Measurements from ENCODE around the gene RIPOR2.

Gene RIPOR2

GRCh38 chr6:24827162-24827561 lies 108.6 kb downstream of the RIPOR2 start:
- H3K27ac ChIP-seq (ENCODE audit: insufficient read depth, low read length, poor library complexity, severe bottlenecking), result peak overlapping the region; percentile 26
- no peaks in the 10 kb centered on the region for H3K4me1 ChIP-seq (ENCODE audit: control insufficient read depth, insufficient read depth, low read length, poor library complexity, severe bottlenecking)
- H3K36me3 ChIP-seq (ENCODE audit: control insufficient read depth, insufficient read depth, low read length), result peaks cover 95% of the 10 kb centered on the region
- H3K27me3 ChIP-seq (replicated peaks; ENCODE audit: control insufficient read depth, insufficient read depth, low read length, poor library complexity, severe bottlenecking), result no peaks in the 10 kb centered on the region
- DNase-seq, result no peak
- H3K9me3 ChIP-seq (ENCODE audit: control insufficient read depth, low read length), result no peaks in the 10 kb centered on the region
- no peak overlapping the region for H3K4me3 ChIP-seq (ENCODE audit: insufficient read depth, low read depth, low read length, poor library complexity, severe bottlenecking)

GRCh38 chr6:24825130-24825630 lies 110.6 kb downstream of the RIPOR2 start:
- DNase-seq, result no peak
- H3K4me3 ChIP-seq (ENCODE audit: insufficient read depth, low read depth, low read length, poor library complexity, severe bottlenecking), result no peak overlapping the region
- no peaks in the 10 kb centered on the region for H3K27me3 ChIP-seq (replicated peaks; ENCODE audit: control insufficient read depth, insufficient read depth, low read length, poor library complexity, severe bottlenecking)
- H3K27ac ChIP-seq (ENCODE audit: insufficient read depth, low read length, poor library complexity, severe bottlenecking), result no peak overlapping the region
- no peaks in the 10 kb centered on the region for H3K4me1 ChIP-seq (ENCODE audit: control insufficient read depth, insufficient read depth, low read length, poor library complexity, severe bottlenecking)
- H3K36me3 ChIP-seq (ENCODE audit: control insufficient read depth, insufficient read depth, low read length), result peaks cover 92% of the 10 kb centered on the region
- no peaks in the 10 kb centered on the region for H3K9me3 ChIP-seq (ENCODE audit: control insufficient read depth, low read length)

GRCh38 chr6:24824142-24824938 lies 111.4 kb downstream of the RIPOR2 start:
- no peaks in the 10 kb centered on the region for H3K4me1 ChIP-seq (ENCODE audit: control insufficient read depth, insufficient read depth, low read length, poor library complexity, severe bottlenecking)
- H3K36me3 ChIP-seq (ENCODE audit: control insufficient read depth, insufficient read depth, low read length), result peaks cover 88% of the 10 kb centered on the region
- no peak overlapping the region for H3K4me3 ChIP-seq (ENCODE audit: insufficient read depth, low read depth, low read length, poor library complexity, severe bottlenecking)
- no peak for DNase-seq
- no peaks in the 10 kb centered on the region for H3K27me3 ChIP-seq (replicated peaks; ENCODE audit: control insufficient read depth, insufficient read depth, low read length, poor library complexity, severe bottlenecking)
- H3K9me3 ChIP-seq (ENCODE audit: control insufficient read depth, low read length), result no peaks in the 10 kb centered on the region
- H3K27ac ChIP-seq (ENCODE audit: insufficient read depth, low read length, poor library complexity, severe bottlenecking), result no peak overlapping the region

- H3K27me3 ChIP-seq (replicated peaks; ENCODE audit: control insufficient read depth, insufficient read depth, low read length, poor library complexity, severe bottlenecking), result no peaks in the 10 kb centered on the region
- no peak for DNase-seq
- H3K27ac ChIP-seq (ENCODE audit: insufficient read depth, low read length, poor library complexity, severe bottlenecking), result peak overlapping the region; percentile 7
- no peaks in the 10 kb centered on the region for H3K9me3 ChIP-seq (ENCODE audit: control insufficient read depth, low read length)
- H3K4me1 ChIP-seq (ENCODE audit: control insufficient read depth, insufficient read depth, low read length, poor library complexity, severe bottlenecking), result no peaks in the 10 kb centered on the region
- H3K36me3 ChIP-seq (ENCODE audit: control insufficient read depth, insufficient read depth, low read length), result peaks cover 88% of the 10 kb centered on the region
- no peak overlapping the region for H3K4me3 ChIP-seq (ENCODE audit: insufficient read depth, low read depth, low read length, poor library complexity, severe bottlenecking)
These were observed 112.6 kb downstream of the RIPOR2 start for GRCh38 chr6:24823185-24823584.

- H3K9me3 ChIP-seq (ENCODE audit: control insufficient read depth, low read length), result no peaks in the 10 kb centered on the region
- H3K36me3 ChIP-seq (ENCODE audit: control insufficient read depth, insufficient read depth, low read length), result peaks cover 88% of the 10 kb centered on the region
- no peak overlapping the region for H3K4me3 ChIP-seq (ENCODE audit: insufficient read depth, low read depth, low read length, poor library complexity, severe bottlenecking)
- no peaks in the 10 kb centered on the region for H3K27me3 ChIP-seq (replicated peaks; ENCODE audit: control insufficient read depth, insufficient read depth, low read length, poor library complexity, severe bottlenecking)
- no peaks in the 10 kb centered on the region for H3K4me1 ChIP-seq (ENCODE audit: control insufficient read depth, insufficient read depth, low read length, poor library complexity, severe bottlenecking)
- peak overlapping the region; percentile 7 for H3K27ac ChIP-seq (ENCODE audit: insufficient read depth, low read length, poor library complexity, severe bottlenecking)
- no peak for DNase-seq
These were observed 113.1 kb downstream of the RIPOR2 start for GRCh38 chr6:24822696-24823095.

GRCh38 chr6:24821860-24822444 lies 113.8 kb downstream of the RIPOR2 start:
- Histone ChIP-seq H3K36me3 (ENCODE audit: control insufficient read depth, insufficient read depth, low read length) (peaks cover 83% of the 10 kb centered on the region), H3K4me1 (ENCODE audit: control insufficient read depth, insufficient read depth, low read length, poor library complexity, severe bottlenecking) (no peaks in the 10 kb centered on the region), H3K4me3 (ENCODE audit: insufficient read depth, low read depth, low read length, poor library complexity, severe bottlenecking) (no peak overlapping the region), H3K9me3 (ENCODE audit: control insufficient read depth, low read length) (no peaks in the 10 kb centered on the region), H3K27ac (ENCODE audit: insufficient read depth, low read length, poor library complexity, severe bottlenecking) (no peak overlapping the region), H3K27me3 (replicated peaks; ENCODE audit: control insufficient read depth, insufficient read depth, low read length, poor library complexity, severe bottlenecking) (no peaks in the 10 kb centered on the region)
- DNase-seq, result no peak

GRCh38 chr6:24818346-24818745 lies 117.4 kb downstream of the RIPOR2 start:
- Histone ChIP-seq H3K4me1 (ENCODE audit: control insufficient read depth, insufficient read depth, low read length, poor library complexity, severe bottlenecking) (no peaks in the 10 kb centered on the region), H3K27me3 (replicated peaks; ENCODE audit: control insufficient read depth, insufficient read depth, low read length, poor library complexity, severe bottlenecking) (no peaks in the 10 kb centered on the region), H3K36me3 (ENCODE audit: control insufficient read depth, insufficient read depth, low read length) (peaks cover 50% of the 10 kb centered on the region), H3K27ac (ENCODE audit: insufficient read depth, low read length, poor library complexity, severe bottlenecking) (no peak overlapping the region), H3K9me3 (ENCODE audit: control insufficient read depth, low read length) (no peaks in the 10 kb centered on the region), H3K4me3 (ENCODE audit: insufficient read depth, low read depth, low read length, poor library complexity, severe bottlenecking) (no peak overlapping the region)
- DNase-seq, result no peak

- H3K4me1 ChIP-seq (ENCODE audit: control insufficient read depth, insufficient read depth, low read length, poor library complexity, severe bottlenecking), result no peaks in the 10 kb centered on the region
- peaks cover 61% of the 10 kb centered on the region for H3K36me3 ChIP-seq (ENCODE audit: control insufficient read depth, insufficient read depth, low read length)
- H3K27me3 ChIP-seq (replicated peaks; ENCODE audit: control insufficient read depth, insufficient read depth, low read length, poor library complexity, severe bottlenecking), result no peaks in the 10 kb centered on the region
- H3K9me3 ChIP-seq (ENCODE audit: control insufficient read depth, low read length), result no peaks in the 10 kb centered on the region
- DNase-seq, result no peak
- no peak overlapping the region for H3K4me3 ChIP-seq (ENCODE audit: insufficient read depth, low read depth, low read length, poor library complexity, severe bottlenecking)
- H3K27ac ChIP-seq (ENCODE audit: insufficient read depth, low read length, poor library complexity, severe bottlenecking), result no peak overlapping the region
These were observed 126.0 kb downstream of the RIPOR2 start for GRCh38 chr6:24809728-24810127.

GRCh38 chr6:24807584-24807983 lies 128.2 kb downstream of the RIPOR2 start:
- Histone ChIP-seq H3K36me3 (ENCODE audit: control insufficient read depth, insufficient read depth, low read length) (peaks cover 68% of the 10 kb centered on the region), H3K9me3 (ENCODE audit: control insufficient read depth, low read length) (no peaks in the 10 kb centered on the region), H3K27me3 (replicated peaks; ENCODE audit: control insufficient read depth, insufficient read depth, low read length, poor library complexity, severe bottlenecking) (no peaks in the 10 kb centered on the region), H3K4me1 (ENCODE audit: control insufficient read depth, insufficient read depth, low read length, poor library complexity, severe bottlenecking) (no peaks in the 10 kb centered on the region), H3K27ac (ENCODE audit: insufficient read depth, low read length, poor library complexity, severe bottlenecking) (no peak overlapping the region), H3K4me3 (ENCODE audit: insufficient read depth, low read depth, low read length, poor library complexity, severe bottlenecking) (no peak overlapping the region)
- no peak for DNase-seq

GRCh38 chr6:24802271-24803059 lies 133.3 kb downstream of the RIPOR2 start:
- no peak for DNase-seq
- H3K27me3 ChIP-seq (replicated peaks; ENCODE audit: control insufficient read depth, insufficient read depth, low read length, poor library complexity, severe bottlenecking), result no peaks in the 10 kb centered on the region
- no peak overlapping the region for H3K27ac ChIP-seq (ENCODE audit: insufficient read depth, low read length, poor library complexity, severe bottlenecking)
- H3K36me3 ChIP-seq (ENCODE audit: control insufficient read depth, insufficient read depth, low read length), result peaks cover 41% of the 10 kb centered on the region
- H3K4me3 ChIP-seq (ENCODE audit: insufficient read depth, low read depth, low read length, poor library complexity, severe bottlenecking), result no peak overlapping the region
- no peaks in the 10 kb centered on the region for H3K4me1 ChIP-seq (ENCODE audit: control insufficient read depth, insufficient read depth, low read length, poor library complexity, severe bottlenecking)
- H3K9me3 ChIP-seq (ENCODE audit: control insufficient read depth, low read length), result no peaks in the 10 kb centered on the region

Measured in effector memory CD4-positive, alpha-beta T cell (primary cell).